PC-3 (cell line): ENCODE results near the gene SUSD3.

Experiments used
- CTCF ChIP-seq: fragments of 300-600 bp; sonication (generic); conservative IDR thresholded peaks from 2 replicates; pipeline ENCODE4 v1.5.1; 2017; ENCODE audit warnings: antibody characterized with exemption, low read depth, mild to moderate bottlenecking, low read length
- EZH2 ChIP-seq: fragments of 300-600 bp; sonication (generic); IDR thresholded peaks from one replicate; pipeline ENCODE4 v1.6.1; 2017; ENCODE audit warnings: antibody characterized with exemption, mild to moderate bottlenecking, low read length; ENCODE audit not compliant: unreplicated experiment

GRCh38 chr9:93023521-93023815 lies 35.0 kb upstream of the SUSD3 start:
- TF ChIP-seq CTCF, result no peak
- TF ChIP-seq EZH2, result no peak
